ENCODE data around the gene PA2G4. TPM values are rescaled to one million over a fixed set of nuclear protein-coding genes. Genes with fewer than 3 reads are reported as not detected.
"Not testable (repeated sequence)": the region's sequence is repeated elsewhere in the genome, so short reads cannot be mapped to it uniquely, and the experiment has no call there.

Gene PA2G4
- total RNA-seq, 2 experiments from 2014 or later: 316 to 323 TPM

GRCh38 chr12:56116267-56117081, 12.1 kb downstream of the PA2G4 start, which contains the start of gene RPL41:
TSS of gene RPL41 (plus strand) at chr12:56116633.
- Mint-ChIP-seq H3K36me3 (ENCODE audit: low read depth) (peaks cover 60% of the 10 kb centered on the region), H3K27me3 (ENCODE audit: low read depth) (no peaks in the 10 kb centered on the region), H3K9me3 (ENCODE audit: insufficient read depth) (no peaks in the 10 kb centered on the region), H3K27ac (peak within 1 kb of the TSS; percentile 100), H3K4me1 (ENCODE audit: low read depth) (peaks cover 39% of the 10 kb centered on the region), H3K4me3 (peak within 1 kb of the TSS; percentile 100)
- ATAC-seq (peak; percentile 30), DNase-seq (peak; percentile 96)
- ChIA-PET POLR2A (interaction anchor here (0.6 to 5.2 kb wide), 15 partner anchors 8 to 378 kb away, joined by 3 to 105 read pairs (median 5); partner anchors contain the start of genes ESYT1, MYL6, ORMDL2 and PA2G4), CTCF (interaction anchor here (0.8 to 4.9 kb wide), 15 partner anchors 9 to 378 kb away, joined by 3 to 122 read pairs (median 12); partner anchors contain the start of genes ESYT1, MYL6B, PA2G4 and RNF41)

GRCh38 chr12:56117082-56117706, 12.8 kb downstream of the PA2G4 start:
- DNase-seq; ATAC-seq; H3K9me3 Mint-ChIP-seq (ENCODE audit: insufficient read depth); H3K27me3 Mint-ChIP-seq (ENCODE audit: low read depth): not testable (repeated sequence)
- H3K4me1 Mint-ChIP-seq (ENCODE audit: low read depth): peaks cover 39% of the 10 kb centered on the region
- POLR2A ChIA-PET: interaction anchor here (0.6 to 5.2 kb wide), 25 partner anchors 9 to 388 kb away, joined by 3 to 105 read pairs (median 5); partner anchors contain the start of genes CD63, ESYT1, MYL6 and MYL6B
- H3K36me3 Mint-ChIP-seq (ENCODE audit: low read depth): peaks cover 55% of the 10 kb centered on the region
- CTCF ChIA-PET: interaction anchor here (0.6 to 4.9 kb wide), 19 partner anchors 10 to 379 kb away, joined by 3 to 122 read pairs (median 6); partner anchors contain the start of genes COQ10A, ESYT1, MYL6B and ORMDL2
- H3K27ac Mint-ChIP-seq: peak overlapping the region; percentile 100
- peak overlapping the region; percentile 100 for H3K4me3 Mint-ChIP-seq

DNA sequence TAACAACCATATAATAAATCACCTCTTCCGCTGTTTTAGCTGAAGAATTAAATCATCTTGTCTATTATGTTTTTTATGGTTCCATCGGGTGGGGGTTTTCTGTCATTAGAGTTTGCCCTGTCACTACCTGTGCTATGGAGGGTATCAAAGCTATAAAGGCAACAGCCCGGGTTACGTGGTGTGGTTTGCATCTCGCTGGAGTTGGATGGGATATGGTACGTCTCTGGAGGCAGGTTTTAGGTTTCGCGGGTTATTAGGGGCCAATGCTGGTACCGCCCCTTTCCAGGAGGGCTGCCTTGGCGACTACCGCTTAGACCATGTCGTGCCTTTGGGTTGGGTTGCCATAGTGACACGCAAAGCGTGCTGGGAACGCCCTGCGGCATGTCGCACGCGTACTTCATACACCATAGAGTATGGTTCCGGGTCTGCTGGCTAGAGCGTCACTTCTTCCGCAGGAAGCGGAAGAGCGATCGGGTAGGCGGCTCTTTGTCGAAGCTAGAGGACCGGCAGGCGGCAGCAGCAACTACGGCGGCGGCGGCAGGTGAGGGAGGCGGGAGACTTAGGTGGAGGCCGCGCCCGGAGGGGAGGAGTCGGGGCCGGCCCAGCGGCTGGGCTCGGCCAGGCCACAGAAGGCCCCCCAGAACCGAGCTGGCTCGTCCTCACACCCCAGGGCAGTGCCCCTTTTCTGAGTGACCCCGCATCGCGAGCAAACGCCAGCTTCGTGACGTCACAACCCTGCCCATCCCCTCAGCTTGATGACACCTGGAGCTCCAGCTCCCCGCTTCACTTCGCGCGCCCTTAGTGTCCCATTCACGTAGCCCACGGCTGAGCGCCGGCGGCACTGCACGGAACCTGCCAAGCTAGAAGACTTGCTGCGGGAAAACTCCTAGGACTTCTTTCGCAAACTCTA, 13.7 kb downstream of the PA2G4 start, which contains the start of gene ZC3H10:
Gene ZC3H10 (plus strand): TSS at position 489 of the 910 bp plus-strand sequence. CDS start 2,297 bp downstream, outside the sequence.
- ChIA-PET CTCF (interaction anchor here (0.6 to 4.9 kb wide), 51 partner anchors 9 to 379 kb away, joined by 3 to 122 read pairs (median 5); partner anchors contain the start of genes ANKRD52, CNPY2, COQ10A and CS), POLR2A (interaction anchor here (0.6 to 5.2 kb wide), 30 partner anchors 10 to 1163 kb away, joined by 3 to 105 read pairs (median 5); partner anchors contain the start of genes ANKRD52, CD63, ESYT1 and MYL6)
- peaks cover 47% of the 10 kb centered on the region for H3K36me3 Mint-ChIP-seq (ENCODE audit: low read depth)

DNA sequence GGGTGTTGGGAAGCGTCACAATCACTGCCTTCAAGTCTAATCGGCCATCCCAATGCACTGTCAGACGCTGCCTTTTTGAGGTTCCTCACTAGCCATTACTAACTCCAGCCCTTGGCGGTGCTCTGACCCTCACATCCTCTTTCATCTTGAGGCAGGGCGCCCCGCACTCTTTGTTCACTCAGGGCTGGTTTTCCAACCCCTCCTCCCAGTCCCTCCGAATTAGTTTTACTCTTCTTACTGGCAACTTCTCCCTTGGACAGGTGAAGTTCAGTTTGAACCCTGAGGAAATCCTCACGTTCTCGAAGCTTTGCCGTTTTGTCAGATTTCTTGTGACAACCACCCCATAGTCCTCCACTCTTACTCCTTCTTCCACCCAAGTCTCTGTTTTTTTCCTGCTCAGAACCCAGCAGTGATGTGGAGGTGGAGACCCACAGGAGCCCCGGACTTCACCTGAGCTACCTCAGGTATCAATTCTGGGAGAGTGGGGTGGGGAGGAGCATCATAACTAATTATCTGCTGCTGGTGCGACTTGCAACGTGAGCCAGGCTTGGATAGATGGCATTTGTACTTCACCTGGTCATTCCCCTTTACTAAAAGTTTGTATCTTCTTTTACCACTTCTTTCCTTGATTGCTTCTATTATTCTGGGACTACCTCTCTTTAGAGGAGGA, 14.5 kb downstream of the PA2G4 start:
- ChIA-PET CTCF (interaction anchor here (0.6 to 4.9 kb wide), 45 partner anchors 8 to 380 kb away, joined by 3 to 122 read pairs (median 5); partner anchors contain the start of genes ANKRD52, CNPY2, COQ10A and CS), POLR2A (interaction anchor here (0.6 to 5.2 kb wide), 21 partner anchors 9 to 390 kb away, joined by 3 to 105 read pairs (median 6); partner anchors contain the start of genes ANKRD52, CD63, ESYT1 and MYL6)
- Mint-ChIP-seq H3K4me3 (peak overlapping the region; percentile 100), H3K36me3 (ENCODE audit: low read depth) (peaks cover 41% of the 10 kb centered on the region), H3K27me3 (ENCODE audit: low read depth) (no peaks in the 10 kb centered on the region), H3K4me1 (ENCODE audit: low read depth) (peaks cover 41% of the 10 kb centered on the region), H3K9me3 (ENCODE audit: insufficient read depth) (no peaks in the 10 kb centered on the region), H3K27ac (peak overlapping the region; percentile 100)
- ATAC-seq (peak; percentile 6), DNase-seq (no peak)

More for the DNA sequence above, 13.7 kb downstream of the PA2G4 start, which contains the start of gene ZC3H10:
- Mint-ChIP-seq H3K4me1 (ENCODE audit: low read depth) (peaks cover 39% of the 10 kb centered on the region), H3K27ac (peak within 1 kb of the TSS; percentile 100), H3K9me3 (ENCODE audit: insufficient read depth) (no peaks in the 10 kb centered on the region), H3K4me3 (peak within 1 kb of the TSS; percentile 100), H3K27me3 (ENCODE audit: low read depth) (no peaks in the 10 kb centered on the region)
- DNase-seq (peak; percentile 100), ATAC-seq (peak; percentile 76)

- peaks cover 37% of the 10 kb centered on the region for H3K36me3 Mint-ChIP-seq (ENCODE audit: low read depth)
- POLR2A ChIA-PET: interaction anchor here (0.7 to 5.2 kb wide), 11 partner anchors 8 to 390 kb away, joined by 3 to 105 read pairs (median 8); partner anchors contain the start of genes ANKRD52, CD63, ESYT1 and MYL6
- H3K9me3 Mint-ChIP-seq (ENCODE audit: insufficient read depth): no peaks in the 10 kb centered on the region
- DNase-seq: peak; percentile 74
- peak overlapping the region; percentile 100 for H3K4me3 Mint-ChIP-seq
- H3K27me3 Mint-ChIP-seq (ENCODE audit: low read depth): no peaks in the 10 kb centered on the region
- no peak for ATAC-seq
- peak overlapping the region; percentile 100 for H3K27ac Mint-ChIP-seq
- peaks cover 42% of the 10 kb centered on the region for H3K4me1 Mint-ChIP-seq (ENCODE audit: low read depth)
- CTCF ChIA-PET: interaction anchor here (0.7 to 4.9 kb wide), 30 partner anchors 7 to 381 kb away, joined by 3 to 122 read pairs (median 6); partner anchors contain the start of genes ANKRD52, CNPY2, CS and ESYT1
These were observed 15.0 kb downstream of the PA2G4 start for GRCh38 chr12:56119361-56119796.

DNA sequence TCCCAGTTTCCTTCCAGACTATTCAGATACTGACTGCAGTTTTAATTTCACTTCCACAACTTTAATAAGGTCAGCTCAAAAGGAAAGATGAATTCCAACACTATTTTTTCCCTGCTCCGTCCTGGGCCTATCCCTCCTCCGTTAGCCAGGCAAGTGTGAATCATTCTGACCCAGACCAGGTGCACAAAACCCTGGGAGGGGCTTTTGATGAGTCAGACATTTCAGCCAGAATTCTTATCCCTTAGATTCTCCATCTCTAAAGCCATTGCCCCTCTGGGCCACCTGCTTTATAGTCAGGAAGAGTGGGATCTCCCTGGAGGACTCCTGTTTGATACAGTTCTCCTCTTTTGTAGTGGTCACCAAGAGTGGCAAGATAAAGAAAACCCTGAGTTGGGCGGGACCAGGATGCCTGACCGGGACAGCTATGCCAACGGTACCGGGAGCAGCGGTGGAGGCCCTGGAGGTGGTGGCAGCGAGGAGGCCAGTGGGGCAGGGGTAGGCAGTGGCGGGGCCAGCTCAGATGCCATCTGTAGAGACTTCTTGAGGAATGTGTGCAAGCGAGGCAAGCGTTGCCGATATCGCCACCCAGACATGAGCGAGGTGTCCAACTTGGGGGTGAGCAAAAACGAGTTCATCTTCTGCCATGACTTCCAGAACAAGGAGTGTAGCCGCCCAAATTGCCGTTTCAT, 15.9 kb downstream of the PA2G4 start:
- peaks cover 50% of the 10 kb centered on the region for H3K4me1 Mint-ChIP-seq (ENCODE audit: low read depth)
- DNase-seq: no peak
- ChIA-PET POLR2A (interaction anchor here (0.7 to 5.2 kb wide), 5 partner anchors 8 to 69 kb away, joined by 3 to 54 read pairs (median 8); partner anchors contain the start of genes ESYT1, MYL6B, PA2G4 and SMARCC2), CTCF (interaction anchor here (0.7 to 4.9 kb wide), 19 partner anchors 6 to 382 kb away, joined by 3 to 122 read pairs (median 6); partner anchors contain the start of genes ANKRD52, ESYT1, MYL6 and MYL6B)
- no peak overlapping the region for H3K27ac Mint-ChIP-seq
- H3K9me3 Mint-ChIP-seq (ENCODE audit: insufficient read depth): no peaks in the 10 kb centered on the region
- no peak overlapping the region for H3K4me3 Mint-ChIP-seq
- no peaks in the 10 kb centered on the region for H3K27me3 Mint-ChIP-seq (ENCODE audit: low read depth)
- no peak for ATAC-seq
- H3K36me3 Mint-ChIP-seq (ENCODE audit: low read depth): peaks cover 34% of the 10 kb centered on the region

DNA sequence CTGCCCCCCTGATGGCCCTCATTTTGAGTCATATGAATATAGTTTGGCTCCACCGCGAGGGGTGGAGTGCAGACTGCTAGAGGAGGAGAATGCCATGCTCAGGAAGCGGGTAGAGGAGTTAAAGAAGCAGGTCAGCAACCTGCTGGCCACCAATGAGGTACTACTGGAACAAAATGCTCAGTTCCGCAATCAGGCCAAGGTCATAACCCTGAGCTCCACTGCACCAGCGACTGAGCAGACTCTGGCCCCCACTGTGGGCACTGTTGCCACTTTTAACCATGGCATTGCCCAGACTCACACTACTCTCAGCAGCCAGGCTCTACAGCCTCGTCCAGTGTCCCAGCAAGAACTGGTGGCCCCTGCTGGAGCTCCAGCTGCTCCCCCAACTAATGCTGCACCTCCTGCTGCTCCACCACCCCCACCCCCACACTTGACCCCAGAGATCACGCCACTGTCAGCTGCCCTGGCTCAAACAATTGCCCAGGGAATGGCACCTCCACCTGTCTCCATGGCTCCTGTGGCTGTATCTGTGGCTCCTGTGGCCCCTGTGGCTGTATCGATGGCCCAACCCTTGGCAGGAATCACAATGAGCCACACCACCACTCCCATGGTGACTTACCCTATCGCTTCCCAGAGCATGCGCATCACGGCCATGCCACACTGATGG, 17.0 kb downstream of the PA2G4 start:
- Mint-ChIP-seq H3K27ac (no peak overlapping the region), H3K27me3 (ENCODE audit: low read depth) (no peaks in the 10 kb centered on the region), H3K36me3 (ENCODE audit: low read depth) (peaks cover 33% of the 10 kb centered on the region), H3K9me3 (ENCODE audit: insufficient read depth) (no peaks in the 10 kb centered on the region), H3K4me1 (ENCODE audit: low read depth) (peaks cover 55% of the 10 kb centered on the region), H3K4me3 (no peak overlapping the region)
- no peak for ATAC-seq
- POLR2A ChIA-PET: interaction anchor here (0.8 kb wide), 1 partner anchor 68 kb away, joined by 3 read pairs; the partner anchor contains the start of gene SMARCC2
- CTCF ChIA-PET: no interaction called here
- no peak for DNase-seq

- no peaks in the 10 kb centered on the region for H3K9me3 Mint-ChIP-seq (ENCODE audit: insufficient read depth)
- ChIA-PET CTCF (interaction anchor here (0.9 to 9.3 kb wide), 3 partner anchors 29 to 384 kb away, joined by 3 to 148 read pairs (median 5); partner anchors contain the start of gene SMARCC2), POLR2A (interaction anchor here (8.7 kb wide), 1 partner anchor 38 kb away, joined by 77 read pairs; the partner anchor contains the start of gene MYL6)
- H3K27ac Mint-ChIP-seq: no peak overlapping the region
- ATAC-seq: no peak
- no peaks in the 10 kb centered on the region for H3K27me3 Mint-ChIP-seq (ENCODE audit: low read depth)
- DNase-seq: no peak
- H3K36me3 Mint-ChIP-seq (ENCODE audit: low read depth): peaks cover 21% of the 10 kb centered on the region
- H3K4me1 Mint-ChIP-seq (ENCODE audit: low read depth): peaks cover 67% of the 10 kb centered on the region
- no peak overlapping the region for H3K4me3 Mint-ChIP-seq
These were observed 18.3 kb downstream of the PA2G4 start for GRCh38 chr12:56122637-56123036.

DNA sequence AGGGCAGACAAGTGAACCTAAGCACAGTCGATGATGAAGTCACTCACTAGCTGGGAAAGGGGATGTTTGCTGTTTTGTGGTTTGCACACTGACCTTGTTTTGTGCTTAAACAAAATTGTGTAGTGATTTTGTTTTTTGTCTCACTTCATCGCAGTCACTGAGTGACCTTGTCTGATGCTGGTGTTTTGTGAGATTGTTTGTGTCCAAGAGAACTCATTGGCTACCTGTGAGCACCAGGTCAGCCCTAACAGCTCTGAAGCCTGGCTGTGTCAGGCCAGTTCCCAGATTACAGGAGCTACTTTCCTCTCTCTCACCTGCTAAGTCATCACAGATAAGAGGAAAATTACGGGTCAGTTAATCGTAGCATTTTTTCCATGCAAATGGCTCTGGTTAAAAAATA, 19.8 kb downstream of the PA2G4 start:
- Mint-ChIP-seq H3K27me3 (ENCODE audit: low read depth) (no peaks in the 10 kb centered on the region), H3K9me3 (ENCODE audit: insufficient read depth) (no peaks in the 10 kb centered on the region), H3K27ac (peak overlapping the region; percentile 4), H3K4me1 (ENCODE audit: low read depth) (peaks cover 57% of the 10 kb centered on the region), H3K4me3 (no peak overlapping the region), H3K36me3 (ENCODE audit: low read depth) (peaks cover 25% of the 10 kb centered on the region)
- no peak for DNase-seq
- no peak for ATAC-seq
- ChIA-PET CTCF (interaction anchor here (0.7 to 9.3 kb wide), 9 partner anchors 20 to 386 kb away, joined by 3 to 148 read pairs (median 5); partner anchors contain the start of genes MYL6, MYL6B, PA2G4 and SMARCC2), POLR2A (interaction anchor here (0.7 to 8.7 kb wide), 3 partner anchors 36 to 65 kb away, joined by 3 to 77 read pairs (median 4); partner anchors contain the start of genes MYL6 and SMARCC2)

Data from activated CD8-positive, alpha-beta T cell treated with anti-CD3 and anti-CD28 coated beads, Interleukin-2, amount 10 ng/mL, durations not matched to agents 7 days and 5 days (primary cell).